GM12878 (cell line): Measurements from ENCODE around the gene CRB2. TPM values are rescaled to one million over a fixed set of nuclear protein-coding genes. Genes with fewer than 3 reads are reported as not detected.

ENCODE experiments used
- ATAC-seq: fragments of 200-7000 bp; cut with Tn5 transposase; 3 replicates; pipeline ENCODE4 v1.9.1; 2020; ENCODE audit warnings: mild to moderate bottlenecking, moderate library complexity
- BruUV-seq: library from RNA; stranded (reverse); fragments of 400-500 nt; replicated peaks from 2 replicates; lab custom pipeline; 2021; lab: Mats Ljungman, UMichigan
- CTCF ChIA-PET: fragments of 300-600 bp; sonication (Branson Sonifier 250); formaldehyde crosslinking; extraction: SDS; loops from one replicate; lab custom pipeline; 2021; ENCODE audit warnings: inconsistent platforms; lab: Yijun Ruan, JAX
- POLR2A ChIA-PET: fragments of 350-600 bp; formaldehyde crosslinking; extraction: SDS; loops from one replicate; lab custom pipeline; 2021; ENCODE audit warnings: inconsistent platforms; lab: Charles Lee
- RAD21 ChIA-PET: fragments of 300-600 bp; sonication (Branson Sonifier 250); formaldehyde crosslinking; loops from one replicate; lab custom pipeline; 2023; ENCODE audit warnings: antibody characterized with exemption; ENCODE audit not compliant: unreplicated experiment; lab: Charles Lee
- SMC1A ChIA-PET: fragments of 300-600 bp; sonication (Branson Sonifier 250); formaldehyde crosslinking; loops from one replicate; lab custom pipeline; 2023; ENCODE audit not compliant: unreplicated experiment, uncharacterized antibody; lab: Charles Lee
- DNase-seq: peaks from one replicate; pipeline ENCODE4 v3.0.0-alpha.2; 2011; ENCODE audit warnings: low read depth, low spot score
- FAIRE-seq: peaks from 3 replicates; lab custom pipeline; 2011; peaks lifted over from hg19 to GRCh38; lab: Jason Lieb, UNC
- H2AFZ ChIP-seq: 2 replicates; pipeline ENCODE4 v1.6.0; 2011; ENCODE audit warnings: low read depth, low read length, control low read depth; ENCODE audit not compliant: control insufficient read depth
- H3K27ac ChIP-seq: 2 replicates; pipeline ENCODE4 v1.5.1; 2011; ENCODE audit warnings: control low read depth; ENCODE audit not compliant: control insufficient read depth, insufficient read depth
- H3K27me3 ChIP-seq, 2 experiments: replicated peaks in 1 of 2; 2 replicates each; pipeline versions ENCODE4 v1.6.0 to v1.6.1; 2011; ENCODE audit warnings: low read length in 1 of 2; ENCODE audit not compliant: control insufficient read depth in 2 of 2, insufficient read depth in 2 of 2
- H3K36me3 ChIP-seq, 2 experiments: 2 replicates each; pipeline ENCODE4 v1.5.1; 2011; ENCODE audit warnings: low read length in 1 of 2; ENCODE audit not compliant: control insufficient read depth in 2 of 2, insufficient read depth in 2 of 2
- H3K4me1 ChIP-seq: 2 replicates; pipeline ENCODE4 v1.6.1; 2011; ENCODE audit warnings: mild to moderate bottlenecking, low read length, moderate library complexity, mixed read lengths; ENCODE audit not compliant: control insufficient read depth, insufficient read depth
- H3K4me2 ChIP-seq: 2 replicates; pipeline ENCODE4 v1.6.0; 2011; ENCODE audit warnings: control low read depth; ENCODE audit not compliant: control insufficient read depth, insufficient read depth
- H3K4me3 ChIP-seq: fragments of 200-600 bp; sonication (generic); 2 replicates; pipeline ENCODE4 v1.5.1; 2016
- H3K79me2 ChIP-seq: 2 replicates; pipeline ENCODE4 v1.6.0; 2011; ENCODE audit warnings: low read length; ENCODE audit not compliant: control insufficient read depth, insufficient read depth
- H3K9ac ChIP-seq: 2 replicates; pipeline ENCODE4 v1.8.0; 2011; ENCODE audit warnings: low read length, control low read depth, mixed read lengths; ENCODE audit not compliant: control insufficient read depth, insufficient read depth
- H3K9me3 ChIP-seq: replicated peaks from 3 replicates; pipeline ENCODE4 v1.5.1; 2011; ENCODE audit warnings: mild to moderate bottlenecking, low read length; ENCODE audit not compliant: control insufficient read depth, insufficient read depth
- H4K20me1 ChIP-seq: 2 replicates; pipeline ENCODE4 v1.6.0; 2011; ENCODE audit not compliant: control insufficient read depth, insufficient read depth
- FOS ChIP-seq: IDR thresholded peaks from 3 replicates; pipeline ENCODE4 v1.6.1; 2011; ENCODE audit warnings: borderline replicate concordance; ENCODE audit not compliant: insufficient read length; ENCODE audit errors: extremely low read depth
- MYB ChIP-seq: fragments of 150-350 bp; IDR thresholded peaks from 2 replicates; pipeline ENCODE4 v1.6.1; 2014; ENCODE audit warnings: mild to moderate bottlenecking, low read depth, low read length, borderline replicate concordance
- POU2F2 ChIP-seq: IDR thresholded peaks from 3 replicates; pipeline ENCODE4 v1.6.1; 2011; ENCODE audit warnings: low read depth, mild to moderate bottlenecking, low read length, borderline replicate concordance
- RUNX3 ChIP-seq: IDR thresholded peaks from 2 replicates; pipeline ENCODE4 v1.6.1; 2012; ENCODE audit warnings: low read length, inconsistent platforms
- SKIL ChIP-seq: fragments of 450-650 bp; IDR thresholded peaks from 2 replicates; pipeline ENCODE4 v1.6.1; 2017; ENCODE audit warnings: mild to moderate bottlenecking, low read depth, inconsistent platforms; ENCODE audit not compliant: poor library complexity, severe bottlenecking
- WGBS: methylation state at CpG from one replicate; pipeline ENCODE4 v1.1.6; 2016; ENCODE audit warnings: low lambda C conversion rate; ENCODE audit not compliant: insufficient replicate concordance, insufficient coverage; ENCODE audit errors: missing lambda C conversion rate; 5-methylcytosine and 5-hydroxymethylcytosine counted together
- in situ Hi-C: fragments of 300-500 bp; cut with MboI; formaldehyde crosslinking; loops from 9 replicates; pipeline ENCODE4 v1.14.3; 2018; ENCODE audit warnings: mixed read lengths
- intact Hi-C: fragments of 100-400 bp; cut with micrococcal nuclease; formaldehyde crosslinking; loops from one replicate; pipeline ENCODE4 v1.14.2; 2022; ENCODE audit not compliant: unreplicated experiment
- polyA plus RNA-seq, 11 experiments: library from polyadenylated mRNA; depleted of rRNA in 4 of 11; unstranded in 6 of 11; stranded (reverse) in 5 of 11; fragments of >200 nt; fragmentation: Nextera tagmentation in 4 of 11; fragmentation: Illumina TruSeq in 1 of 11; extraction: Ambion mirVana in 4 of 11; extraction: Trizol in 1 of 11; gene quantifications; 1 replicate in 1 of 11; 2 replicates in 10 of 11; pipeline versions ENCODE4 v1.2.1 to v1.2.3, GENCODE V29; 2011 to 2016; ENCODE audit warnings: inconsistent platforms in 2 of 11, missing spikeins in 2 of 11, low read depth in 1 of 11
- total RNA-seq, 4 experiments: library from RNA; depleted of rRNA in 3 of 4; stranded (reverse); fragments of >200 nt in 3 of 4; fragmentation: Illumina TruSeq in 1 of 4; extraction: Trizol in 1 of 4; gene quantifications; 2 replicates each; pipeline versions ENCODE4 v1.2.1 to v1.2.3, GENCODE V29; 2013 to 2021

Gene CRB2
- total and polyA plus RNA-seq, 10 of the 15 experiments (the other 5 are each of a cell fraction or from before 2014, with no cell fraction given) = 0.01 to 0.80 (median 0.23) TPM; not detected in 3

GRCh38 chr9:123359106-123359505 is 3.1 kb downstream of the CRB2 start:
- Histone ChIP-seq H3K9me3 (no peaks in the 10 kb centered on the region), H3K4me2 (no peak overlapping the region; the same call in 1 of the 2 replicates), H3K27ac (no peak overlapping the region), H3K36me3 (no peaks in the 10 kb centered on the region), H2AFZ (no peak overlapping the region), H4K20me1 (no peaks in the 10 kb centered on the region), H3K79me2 (no peaks in the 10 kb centered on the region), H3K9ac (no peak overlapping the region), H3K4me3 (no peak overlapping the region), H3K4me1 (peaks cover 17% of the 10 kb centered on the region), H3K27me3 (no peaks in the 10 kb centered on the region; a peak in 1 of 4 replicates)
- in situ Hi-C loops = loop anchor here (10.0 kb wide), 1 partner anchor 894 kb away; no protein-coding TSS in a partner anchor
- WGBS = 40% methylated on average over 1 of the region's 2 CpGs
- TF ChIP-seq FOS (no peak), MYB (no peak), POU2F2 (no peak), RUNX3 (0 out of 2 replicates have a peak, but pooled peaks have one; percentile 22), SKIL (no peak)
- FAIRE-seq (no peak), ATAC-seq (no peak), DNase-seq (no peak)
- intact Hi-C loops = loop anchor here (10.0 kb wide), 1 partner anchor 364 kb away; no protein-coding TSS in a partner anchor
- POLR2A ChIA-PET = interaction anchor here (0.6 kb wide), 3 partner anchors 68 to 415 kb away, joined by 3 to 7 read pairs (median 3); no protein-coding TSS in a partner anchor
- RAD21 ChIA-PET = no interaction called here
- CTCF ChIA-PET = interaction anchor here (0.6 to 2.3 kb wide), 4 partner anchors 9 to 271 kb away, joined by 3 to 12 read pairs (median 6); no protein-coding TSS in a partner anchor
- SMC1A ChIA-PET = interaction anchor here (1.0 kb wide), 1 partner anchor 41 kb away, joined by 3 read pairs; no protein-coding TSS in a partner anchor
- BruUV-seq = no TSS peak
